A549 (cell line): ENCODE data around the gene CADM2. TPM values are rescaled to one million over a fixed set of nuclear protein-coding genes. Genes with fewer than 3 reads are reported as not detected.

Source experiments
- ATAC-seq, 2 experiments: fragments of 200-7000 bp in 1 of 2; fragments of >200 bp in 1 of 2; cut with Nextera tagmentation in 1 of 2; cut with Tn5 transposase in 1 of 2; 3 replicates each; pipeline versions ENCODE4 v1.8.0 to v1.9.1; 2018 to 2020; ENCODE audit warnings: mild to moderate bottlenecking in 1 of 2, moderate library complexity in 1 of 2
- CTCF ChIA-PET: fragments of 300-600 bp; sonication (Branson Sonifier 250); formaldehyde crosslinking; extraction: SDS; loops from one replicate; lab custom pipeline; 2021; ENCODE audit warnings: antibody characterized with exemption, inconsistent platforms; lab: Yijun Ruan, JAX
- POLR2A ChIA-PET: fragments of 350-600 bp; formaldehyde crosslinking; extraction: SDS; loops from one replicate; lab custom pipeline; 2021; ENCODE audit warnings: antibody characterized with exemption, inconsistent platforms; lab: Yijun Ruan, JAX
- DNase-seq, 2 experiments: peaks; one replicate each; pipeline versions ENCODE4 v3.0.0 to v3.0.0-alpha.2; 2011 to 2016; ENCODE audit warnings: low read depth in 1 of 2, low spot score in 1 of 2
- FAIRE-seq: peaks from 2 replicates; lab custom pipeline; 2011; peaks lifted over from hg19 to GRCh38; lab: Jason Lieb, UNC
- H3K27ac ChIP-seq, 2 experiments: fragments of >200 bp; sonication (Bioruptor Twin); formaldehyde crosslinking; 3 replicates each; pipeline ENCODE4 v1.5.1; 2016 to 2017
- H3K4me1 ChIP-seq: fragments of >200 bp; sonication (Bioruptor Twin); formaldehyde crosslinking; 3 replicates; pipeline ENCODE4 v1.6.1; 2016
- H3K4me2 ChIP-seq: fragments of >200 bp; sonication (Bioruptor Twin); formaldehyde crosslinking; 3 replicates; pipeline ENCODE4 v1.6.1; 2016
- H3K4me3 ChIP-seq: fragments of >200 bp; sonication (Bioruptor Twin); formaldehyde crosslinking; 3 replicates; pipeline ENCODE4 v1.5.1; 2016
- H3K9me3 ChIP-seq: fragments of >200 bp; sonication (Bioruptor Twin); formaldehyde crosslinking; 3 replicates; pipeline ENCODE4 v1.6.1; 2016
- CEBPB ChIP-seq, 2 experiments: fragments of >200 bp in 1 of 2; sonication (Bioruptor Twin) in 1 of 2; formaldehyde crosslinking in 1 of 2; IDR thresholded peaks; 2 replicates each; pipeline ENCODE4 v1.6.1; 2012 to 2016
- CHD2 ChIP-seq: fragments of 150-350 bp; IDR thresholded peaks from 2 replicates; pipeline ENCODE4 v1.6.1; 2014; ENCODE audit warnings: low read length; ENCODE audit not compliant: partially characterized antibody
- ESRRA ChIP-seq: fragments of 150-350 bp; IDR thresholded peaks from 2 replicates; pipeline ENCODE4 v1.6.1; 2014; ENCODE audit warnings: mild to moderate bottlenecking, low read length, borderline replicate concordance
- FOSB ChIP-seq: fragments of 250-450 bp; sonication (Bioruptor Pico); IDR thresholded peaks from 2 replicates; pipeline ENCODE4 v1.5.0; 2020; ENCODE audit warnings: mild to moderate bottlenecking, moderate library complexity
- FOSL2 ChIP-seq, 2 experiments: fragments of 450-650 bp in 1 of 2; fragments of >200 bp in 1 of 2; sonication (Bioruptor Twin) in 1 of 2; formaldehyde crosslinking; IDR thresholded peaks; 2 replicates each; pipeline versions ENCODE4 v1.5.0 to v1.6.1; 2016 to 2020; ENCODE audit warnings: mild to moderate bottlenecking in 1 of 2, moderate library complexity in 1 of 2
- FOXS1 ChIP-seq: fragments of 250-450 bp; sonication (Bioruptor Pico); IDR thresholded peaks from 2 replicates; pipeline ENCODE4 v1.5.0; 2020; ENCODE audit warnings: mild to moderate bottlenecking, moderate library complexity
- HDAC2 ChIP-seq: fragments of 200-600 bp; sonication (generic); IDR thresholded peaks from 2 replicates; pipeline ENCODE4 v1.6.1; 2016
- HES2 ChIP-seq: fragments of >200 bp; sonication (Bioruptor Twin); formaldehyde crosslinking; IDR thresholded peaks from 2 replicates; pipeline ENCODE4 v1.6.1; 2016
- HOXB5 ChIP-seq: fragments of 250-450 bp; sonication (Bioruptor Pico); IDR thresholded peaks from 2 replicates; pipeline ENCODE4 v1.5.0; 2020; ENCODE audit warnings: mild to moderate bottlenecking, moderate library complexity
- JUN ChIP-seq, 2 experiments: fragments of >200 bp; sonication (Bioruptor Twin); formaldehyde crosslinking; IDR thresholded peaks; 2 replicates in 1 of 2; 3 replicates in 1 of 2; pipeline ENCODE4 v1.6.1; 2016 to 2017
- JUNB ChIP-seq: fragments of >200 bp; sonication (Bioruptor Twin); formaldehyde crosslinking; IDR thresholded peaks from 2 replicates; pipeline ENCODE4 v1.6.1; 2016
- KDM1A ChIP-seq: fragments of 200-600 bp; sonication (generic); IDR thresholded peaks from 2 replicates; pipeline ENCODE4 v1.6.1; 2016; ENCODE audit warnings: low read depth, mild to moderate bottlenecking
- MAFK ChIP-seq: fragments of 450-650 bp; IDR thresholded peaks from 2 replicates; pipeline ENCODE4 v1.6.1; 2014; ENCODE audit not compliant: partially characterized antibody
- MAZ ChIP-seq: fragments of 150-350 bp; IDR thresholded peaks from 2 replicates; pipeline ENCODE4 v1.6.1; 2014; ENCODE audit warnings: antibody characterized with exemption, low read depth, low read length, borderline replicate concordance
- MYC ChIP-seq: IDR thresholded peaks from 2 replicates; pipeline ENCODE4 v1.6.1; 2012; ENCODE audit warnings: mild to moderate bottlenecking, inconsistent platforms, low read length, improper control_type of control experiment, borderline replicate concordance
- NR3C1 ChIP-seq: fragments of >200 bp; sonication (Bioruptor Twin); formaldehyde crosslinking; IDR thresholded peaks from 3 replicates; pipeline ENCODE4 v1.6.1; 2017
- POLR2A ChIP-seq: IDR thresholded peaks from 2 replicates; pipeline ENCODE4 v1.6.1; 2012; ENCODE audit warnings: mild to moderate bottlenecking, low read length
- POLR2AphosphoS2 ChIP-seq: conservative IDR thresholded peaks from 2 replicates; pipeline ENCODE4 v1.6.1; 2012; ENCODE audit warnings: low read length, improper control_type of control experiment, inconsistent platforms
- RCOR1 ChIP-seq: fragments of 150-350 bp; IDR thresholded peaks from 2 replicates; pipeline ENCODE4 v1.6.1; 2014; ENCODE audit warnings: antibody characterized with exemption, low read length, low read depth
- SREBF2 ChIP-seq: fragments of 450-650 bp; IDR thresholded peaks from 2 replicates; pipeline ENCODE4 v1.6.1; 2014; ENCODE audit warnings: mild to moderate bottlenecking, moderate library complexity
- TFCP2L1 ChIP-seq: fragments of 250-450 bp; sonication (Bioruptor Pico); IDR thresholded peaks from 2 replicates; pipeline ENCODE4 v1.5.0; 2021; ENCODE audit warnings: mild to moderate bottlenecking
- ZSCAN20 ChIP-seq: fragments of 250-450 bp; sonication (Bioruptor Pico); IDR thresholded peaks from 2 replicates; pipeline ENCODE4 v1.8.0; 2022; ENCODE audit warnings: mild to moderate bottlenecking, moderate library complexity
- WGBS: methylation state at CpG from one replicate; pipeline ENCODE4 v1.1.6; 2017; ENCODE audit errors: missing lambda C conversion rate; 5-methylcytosine and 5-hydroxymethylcytosine counted together
- polyA plus RNA-seq, 4 experiments: library from polyadenylated mRNA; depleted of rRNA in 3 of 4; stranded (reverse); fragments of >200 nt; fragmentation: RNase III in 1 of 4; extraction: RNeasy Plus Mini Kit Qiagen cat#74134 plus additional on column Dnase treatment in 1 of 4; gene quantifications; 2 replicates in 3 of 4; 3 replicates in 1 of 4; pipeline ENCODE4 v1.2.3, GENCODE V29; 2011 to 2017
- TF ChIP-seq, protein P1 (sequence below): IDR thresholded peaks from 2 replicates; pipeline ENCODE4 v1.6.1; 2012
- TF ChIP-seq, protein P2 (sequence below): fragments of 150-350 bp; IDR thresholded peaks from 2 replicates; pipeline ENCODE4 v1.6.1; 2014; ENCODE audit warnings: low read depth, mild to moderate bottlenecking, low read length
- TF ChIP-seq, protein P3 (sequence below): fragments of >200 bp; sonication (Bioruptor Twin); formaldehyde crosslinking; IDR thresholded peaks from 3 replicates; pipeline ENCODE4 v1.6.1; 2016

CADM2 gene
- polyA plus RNA-seq, 2 of the 4 experiments (the other 2 are of a cell fraction): 0.05 to 0.71 TPM

GRCh38 chr3:85244091-85244490 is 285.3 kb downstream of the CADM2 start:
- no peaks in the 10 kb centered on the region for H3K4me1 ChIP-seq
- no peak overlapping the region for H3K27ac ChIP-seq
- WGBS: 33% methylated on average over 4 of the region's 4 CpGs
- ChIA-PET CTCF (no interaction called here), POLR2A (no interaction called here)
- DNase-seq (no peak), ATAC-seq (no peak), FAIRE-seq (no peak)
- TF ChIP-seq MYC (no peak), HOXB5 (CRISPR knock-in tag) (no peak), CHD2 (no peak), JUN (IDR thresholded peaks at IDR 0.05) (no peak), HDAC2 (no peak), KDM1A (no peak), HES2 (no peak), POLR2A (no peak), FOXS1 (CRISPR knock-in tag) (no peak), FOSL2 (IDR thresholded peaks at IDR 0.05) (no peak), FOSL2 (CRISPR knock-in tag; IDR thresholded peaks at IDR 0.05) (no peak), FOSB (CRISPR knock-in tag) (no peak), POLR2AphosphoS2 (no peak), NR3C1 (no peak), ZSCAN20 (CRISPR knock-in tag) (no peak), TFCP2L1 (CRISPR knock-in tag) (no peak)
- TF ChIP-seq, protein P1, sequence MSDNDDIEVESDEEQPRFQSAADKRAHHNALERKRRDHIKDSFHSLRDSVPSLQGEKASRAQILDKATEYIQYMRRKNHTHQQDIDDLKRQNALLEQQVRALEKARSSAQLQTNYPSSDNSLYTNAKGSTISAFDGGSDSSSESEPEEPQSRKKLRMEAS: no peak
- TF ChIP-seq, protein P2, sequence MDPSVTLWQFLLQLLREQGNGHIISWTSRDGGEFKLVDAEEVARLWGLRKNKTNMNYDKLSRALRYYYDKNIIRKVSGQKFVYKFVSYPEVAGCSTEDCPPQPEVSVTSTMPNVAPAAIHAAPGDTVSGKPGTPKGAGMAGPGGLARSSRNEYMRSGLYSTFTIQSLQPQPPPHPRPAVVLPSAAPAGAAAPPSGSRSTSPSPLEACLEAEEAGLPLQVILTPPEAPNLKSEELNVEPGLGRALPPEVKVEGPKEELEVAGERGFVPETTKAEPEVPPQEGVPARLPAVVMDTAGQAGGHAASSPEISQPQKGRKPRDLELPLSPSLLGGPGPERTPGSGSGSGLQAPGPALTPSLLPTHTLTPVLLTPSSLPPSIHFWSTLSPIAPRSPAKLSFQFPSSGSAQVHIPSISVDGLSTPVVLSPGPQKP: no peak
- no peak overlapping the region for H3K4me3 ChIP-seq
- H3K4me2 ChIP-seq: no peak overlapping the region
- no peaks in the 10 kb centered on the region for H3K9me3 ChIP-seq

DNA sequence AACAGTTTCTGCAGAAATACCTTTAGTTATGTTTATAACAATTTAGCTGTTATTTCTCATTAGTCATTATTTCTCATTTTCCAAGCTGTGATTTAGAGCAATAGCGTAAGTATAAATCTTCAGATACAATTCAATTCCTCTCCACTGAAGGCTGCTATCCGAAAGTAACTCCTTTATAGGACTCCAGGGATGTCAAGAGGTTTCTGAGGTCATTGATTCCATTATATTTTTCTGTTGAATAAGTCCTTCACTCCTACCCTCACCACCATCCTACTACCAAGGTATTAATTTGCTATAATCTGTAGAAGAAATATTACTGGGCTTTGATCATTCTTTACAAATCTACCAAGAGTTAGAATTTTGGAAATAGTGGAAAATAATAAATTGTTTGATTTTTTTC is 285.7 kb downstream of the CADM2 start:
- no peaks in the 10 kb centered on the region for H3K4me1 ChIP-seq
- ChIA-PET CTCF (no interaction called here), POLR2A (no interaction called here)
- no peak for FAIRE-seq
- no peak overlapping the region for H3K27ac ChIP-seq
- H3K4me3 ChIP-seq: no peak overlapping the region
- TF ChIP-seq RCOR1 (no peak), MAZ (no peak), ESRRA (no peak), CEBPB (IDR thresholded peaks at IDR 0.05) (no peak)
- TF ChIP-seq, protein P3, sequence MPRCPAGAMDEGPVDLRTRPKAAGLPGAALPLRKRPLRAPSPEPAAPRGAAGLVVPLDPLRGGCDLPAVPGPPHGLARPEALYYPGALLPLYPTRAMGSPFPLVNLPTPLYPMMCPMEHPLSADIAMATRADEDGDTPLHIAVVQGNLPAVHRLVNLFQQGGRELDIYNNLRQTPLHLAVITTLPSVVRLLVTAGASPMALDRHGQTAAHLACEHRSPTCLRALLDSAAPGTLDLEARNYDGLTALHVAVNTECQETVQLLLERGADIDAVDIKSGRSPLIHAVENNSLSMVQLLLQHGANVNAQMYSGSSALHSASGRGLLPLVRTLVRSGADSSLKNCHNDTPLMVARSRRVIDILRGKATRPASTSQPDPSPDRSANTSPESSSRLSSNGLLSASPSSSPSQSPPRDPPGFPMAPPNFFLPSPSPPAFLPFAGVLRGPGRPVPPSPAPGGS: no peak
- no peak for ATAC-seq
- H3K9me3 ChIP-seq: no peaks in the 10 kb centered on the region
- 47% methylated on average over 2 of the region's 2 CpGs for WGBS
- DNase-seq: no peak
- no peak overlapping the region for H3K4me2 ChIP-seq

GRCh38 chr3:85251766-85252165 is 293.0 kb downstream of the CADM2 start:
- no peaks in the 10 kb centered on the region for H3K4me1 ChIP-seq
- DNase-seq (no peak), FAIRE-seq (no peak)
- TF ChIP-seq POLR2A (no peak), ESRRA (no peak), NR3C1 (no peak), TFCP2L1 (CRISPR knock-in tag) (no peak), JUNB (no peak), MAFK (peak; percentile 78), SREBF2 (no peak)
- TF ChIP-seq, protein P2: no peak
- TF ChIP-seq, all 56 proteins: peak for 1
- Histone ChIP-seq H3K9me3 (no peaks in the 10 kb centered on the region), H3K4me3 (no peak overlapping the region), H3K4me2 (no peak overlapping the region), H3K27ac (no peak overlapping the region)
- CTCF ChIA-PET: no interaction called here
- POLR2A ChIA-PET: no interaction called here
- ATAC-seq: no peak
- WGBS: 58% methylated on average over 1 of the region's 1 CpG
